DMS 273 (cell line): Measurements from ENCODE around the gene SYCN.
"Not testable (repeated sequence)": the region's sequence is repeated elsewhere in the genome, so short reads cannot be mapped to it uniquely, and the experiment has no call there.

Experiments used
- DNase-seq: peaks from one replicate; lab custom pipeline; 2025; ENCODE audit not compliant: unreplicated experiment; lab: John Stamatoyannopoulos, UW

SYCN gene

DNA sequence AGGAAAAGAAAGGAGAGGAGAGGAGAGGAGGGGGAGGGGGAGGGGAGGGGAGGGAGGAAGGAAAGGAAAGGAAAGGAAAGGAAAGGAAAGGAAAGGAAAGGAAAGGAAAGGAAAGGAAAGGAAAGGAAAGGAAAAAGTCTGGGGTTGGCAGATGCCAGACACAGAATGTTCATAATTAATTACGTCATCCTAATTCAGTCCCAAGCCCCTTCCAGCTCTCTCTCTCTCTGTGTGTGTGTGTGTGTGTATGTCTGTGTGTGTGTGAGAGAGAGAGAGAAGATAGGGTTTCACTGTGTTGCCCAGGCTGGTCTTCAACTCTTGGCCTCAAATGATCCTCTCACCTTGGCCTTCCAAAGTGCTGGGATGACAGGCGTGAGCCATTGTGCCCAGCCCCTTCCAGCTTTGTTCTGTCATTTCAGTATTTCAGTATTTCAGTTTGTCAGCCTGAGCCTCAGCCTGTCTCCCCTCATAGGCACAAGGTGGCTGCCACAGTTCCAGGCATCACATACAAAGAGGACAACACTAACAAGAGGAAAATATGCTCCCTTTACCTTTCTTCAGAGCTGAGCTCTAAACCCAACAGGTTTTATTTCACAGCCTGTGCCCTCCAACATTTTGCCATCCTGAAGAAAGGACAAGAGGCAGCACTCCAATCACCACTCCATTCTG, 26.2 kb upstream of the SYCN start:
- no peak for DNase-seq

DNA sequence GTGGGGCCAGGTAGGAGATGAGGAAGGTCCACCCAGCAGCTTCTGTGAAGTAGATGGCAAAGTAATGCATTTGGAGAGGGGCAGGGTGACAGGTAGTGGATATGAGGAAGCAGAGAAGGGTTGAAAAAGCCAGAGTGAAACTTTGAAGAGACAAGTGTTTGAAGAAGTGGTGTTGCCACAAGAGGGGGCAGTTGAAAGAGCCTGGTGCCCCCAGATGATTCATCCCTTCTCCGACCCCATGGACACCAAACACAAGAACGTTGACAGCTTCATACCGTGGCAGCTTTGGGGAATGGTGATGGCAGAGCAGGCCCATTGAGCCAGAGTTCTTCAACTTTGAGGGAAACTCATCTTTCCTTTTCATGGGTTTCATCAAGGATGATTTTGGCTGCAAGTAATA, 20.8 kb upstream of the SYCN start:
- peak; percentile 43 for DNase-seq

DNA sequence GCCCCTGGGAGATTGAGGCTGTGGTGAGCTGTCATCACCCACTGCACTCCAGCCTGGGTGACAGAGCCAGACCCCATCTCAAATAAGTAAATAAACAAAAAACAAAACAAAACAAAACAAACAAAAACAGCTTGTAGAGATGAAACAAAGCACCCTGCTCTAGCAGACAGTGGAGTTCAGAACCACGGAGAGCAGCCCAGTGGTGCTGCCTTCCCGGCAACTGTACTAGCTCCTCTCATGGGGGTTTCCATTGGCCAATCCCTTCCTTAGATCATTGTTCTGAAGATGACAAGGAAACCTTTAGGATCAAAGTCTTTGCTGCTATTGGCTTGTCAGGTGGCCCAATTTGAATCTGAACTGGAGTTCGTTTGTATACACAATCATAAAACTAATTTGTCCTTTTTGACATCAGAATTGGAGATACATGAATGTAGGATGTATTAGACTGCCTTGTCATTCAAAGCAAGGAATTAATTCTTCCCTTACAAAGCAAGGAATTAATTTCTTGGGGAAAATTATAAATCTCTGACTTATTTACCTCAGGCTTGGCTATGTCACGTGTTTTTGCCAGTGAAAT, 19.7 kb upstream of the SYCN start:
- DNase-seq = peak; percentile 45

DNA sequence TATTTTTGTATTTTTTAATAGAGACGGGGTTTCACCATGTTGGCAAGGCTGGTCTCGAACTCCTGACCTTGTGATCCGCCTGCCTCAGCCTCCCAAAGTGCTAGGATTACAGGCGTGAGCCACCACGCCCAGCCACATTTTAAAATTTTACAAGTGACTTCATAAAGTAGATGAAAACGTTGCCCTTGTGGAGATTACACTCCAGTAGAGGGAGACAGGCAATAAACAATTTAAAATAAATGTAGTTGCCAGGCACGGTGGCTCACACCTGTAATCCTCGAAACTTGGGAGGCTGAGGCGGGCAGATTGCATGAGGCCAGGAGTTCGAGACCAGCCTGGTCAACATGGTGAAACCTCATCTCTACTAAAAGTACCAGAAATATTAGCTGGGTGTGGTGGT, 15.0 kb upstream of the SYCN start:
- DNase-seq = peak; percentile 32

DNA sequence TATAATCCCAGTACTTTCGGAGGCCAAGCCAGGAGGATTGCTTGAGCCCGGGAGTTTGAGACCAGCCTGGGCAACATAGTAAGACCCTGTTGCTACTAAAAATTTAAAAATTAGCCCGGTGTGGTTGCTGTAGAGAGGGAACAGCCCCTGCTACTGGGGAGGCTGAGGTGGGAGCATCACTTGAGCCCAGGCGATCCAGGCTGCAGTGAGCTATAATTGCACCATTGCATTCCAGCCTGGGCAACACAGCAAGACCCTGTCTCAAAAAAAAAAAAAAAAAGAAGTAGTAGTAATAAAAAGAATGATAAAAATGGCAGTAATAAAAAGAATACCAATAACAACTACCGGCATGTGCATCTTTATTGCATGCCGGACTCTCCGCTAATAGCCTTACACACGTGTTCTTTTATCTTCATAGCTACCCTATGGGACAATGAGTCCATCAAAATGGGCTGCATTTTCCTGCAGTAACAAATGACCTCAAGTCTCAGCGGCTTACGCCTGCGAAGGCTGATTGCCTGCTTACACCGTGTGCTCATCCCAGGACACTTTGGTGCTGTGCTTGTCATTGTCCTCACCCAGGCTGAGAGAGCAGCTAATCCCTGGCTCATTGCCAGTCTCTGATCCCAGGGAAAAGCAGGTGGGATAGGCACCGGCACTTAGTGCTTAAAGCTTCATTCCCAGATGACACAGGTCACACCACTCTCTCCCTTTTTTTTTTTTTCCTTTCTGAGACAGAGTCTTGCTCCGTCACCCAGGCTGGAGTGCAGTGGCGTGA, 14.4 kb upstream of the SYCN start:
- no peak for DNase-seq

DNA sequence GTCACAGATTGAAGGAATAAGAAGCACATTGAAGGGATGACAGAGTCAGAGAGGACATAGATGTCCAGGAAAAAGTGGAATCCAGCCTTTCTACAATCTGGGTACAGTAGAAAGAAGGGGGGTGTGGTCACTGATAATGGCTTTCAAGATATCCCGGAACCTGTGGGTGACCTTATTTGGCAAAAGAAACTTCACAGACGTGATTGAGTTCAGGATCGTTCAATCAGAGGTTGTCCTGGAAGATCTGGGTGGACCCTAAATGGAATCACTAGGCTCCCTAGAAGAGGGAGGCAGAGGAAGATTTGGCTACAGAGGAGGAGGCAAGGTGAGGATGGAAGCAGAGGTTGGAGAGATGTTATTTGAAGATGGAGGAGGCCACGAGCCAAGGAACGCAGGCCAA, 13.0 kb upstream of the SYCN start:
- no peak for DNase-seq

DNA sequence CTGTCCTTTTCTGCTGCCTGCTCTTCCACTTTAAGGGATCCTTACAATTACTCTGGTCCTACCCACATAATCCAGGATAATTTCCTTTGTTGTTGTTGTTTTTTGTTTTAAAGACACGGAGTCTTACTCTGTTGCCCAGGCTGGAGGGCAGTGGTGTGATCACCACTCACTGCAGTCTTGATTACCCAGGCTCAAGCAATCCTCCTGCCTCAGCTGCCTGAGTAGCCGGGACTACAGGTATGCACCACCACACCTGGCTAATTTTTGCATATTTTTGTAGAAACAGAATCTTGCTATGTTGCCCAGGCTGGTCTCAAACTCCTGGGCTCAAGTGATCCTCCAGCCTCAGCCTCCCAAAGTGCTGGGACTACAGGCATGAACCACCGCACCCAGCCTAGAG, 11.3 kb upstream of the SYCN start:
- DNase-seq = not testable (repeated sequence)

DNA sequence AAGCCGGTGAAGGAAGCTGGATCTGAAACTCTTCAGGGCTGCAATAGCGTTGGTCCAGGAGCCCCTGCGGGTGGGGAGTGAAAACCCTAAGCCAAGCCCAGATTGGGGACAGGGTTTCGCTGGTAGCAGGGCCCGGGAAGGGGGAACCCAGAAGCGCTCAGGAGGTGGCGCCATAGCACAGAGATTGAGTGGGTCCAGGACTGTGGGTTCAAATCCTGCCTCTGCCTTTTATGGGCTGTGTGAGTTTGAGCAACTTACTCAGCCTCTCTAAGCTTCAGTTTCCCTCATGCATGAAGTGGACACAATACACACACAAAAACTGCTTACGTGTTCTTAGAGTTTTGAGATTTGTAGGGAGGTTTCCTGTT, 8.3 kb upstream of the SYCN start:
- peak; percentile 68 for DNase-seq

DNA sequence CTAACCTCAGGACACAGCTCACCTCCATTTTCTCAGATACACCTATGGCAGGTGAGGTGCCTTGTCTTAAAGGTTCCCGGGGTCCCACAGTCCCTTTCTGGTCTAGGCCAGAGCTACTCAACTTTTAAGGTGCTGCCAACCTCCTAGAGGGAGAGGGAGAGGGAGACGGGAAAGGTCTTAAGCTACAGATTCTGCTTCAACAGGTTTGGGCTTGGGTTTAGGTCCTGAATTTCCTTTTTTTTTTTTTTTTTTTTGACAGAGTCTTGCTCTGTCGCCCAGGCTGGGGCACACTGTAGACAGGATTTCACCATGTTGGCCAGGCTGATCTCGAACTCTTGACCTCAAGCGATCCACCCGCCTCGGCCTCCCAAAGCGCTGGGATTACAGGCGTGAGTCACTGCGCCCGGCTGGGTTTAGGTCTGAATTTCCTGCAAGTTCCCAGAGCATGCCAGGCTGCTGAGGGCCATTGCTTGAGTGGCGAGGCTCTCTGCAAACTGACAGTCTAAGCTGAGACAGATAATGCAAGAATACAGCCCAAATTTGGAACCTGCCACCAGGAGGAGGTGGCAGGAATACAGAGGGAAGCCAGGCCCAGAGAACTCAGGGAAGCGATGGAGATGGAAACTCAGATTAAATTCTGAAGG, 7.8 kb upstream of the SYCN start:
- DNase-seq = no peak

DNA sequence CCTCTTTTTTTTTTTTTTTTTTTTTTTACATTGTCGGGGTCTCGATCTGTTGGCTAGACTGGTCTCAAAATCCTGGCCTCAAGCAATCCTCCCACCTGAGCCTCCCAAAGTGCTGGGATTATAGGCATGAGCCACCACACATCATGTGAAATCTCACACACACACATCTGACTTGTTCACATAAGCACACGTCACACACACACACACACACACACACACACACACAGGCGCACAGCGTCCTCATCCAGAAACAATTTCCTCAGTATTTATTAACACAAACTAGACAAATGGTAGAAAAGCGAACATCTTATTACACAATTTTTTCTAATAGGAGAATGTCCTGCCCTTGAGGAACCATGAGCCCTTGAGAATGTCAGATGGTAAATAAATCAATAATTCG, 5.1 kb upstream of the SYCN start:
- no peak for DNase-seq

DNA sequence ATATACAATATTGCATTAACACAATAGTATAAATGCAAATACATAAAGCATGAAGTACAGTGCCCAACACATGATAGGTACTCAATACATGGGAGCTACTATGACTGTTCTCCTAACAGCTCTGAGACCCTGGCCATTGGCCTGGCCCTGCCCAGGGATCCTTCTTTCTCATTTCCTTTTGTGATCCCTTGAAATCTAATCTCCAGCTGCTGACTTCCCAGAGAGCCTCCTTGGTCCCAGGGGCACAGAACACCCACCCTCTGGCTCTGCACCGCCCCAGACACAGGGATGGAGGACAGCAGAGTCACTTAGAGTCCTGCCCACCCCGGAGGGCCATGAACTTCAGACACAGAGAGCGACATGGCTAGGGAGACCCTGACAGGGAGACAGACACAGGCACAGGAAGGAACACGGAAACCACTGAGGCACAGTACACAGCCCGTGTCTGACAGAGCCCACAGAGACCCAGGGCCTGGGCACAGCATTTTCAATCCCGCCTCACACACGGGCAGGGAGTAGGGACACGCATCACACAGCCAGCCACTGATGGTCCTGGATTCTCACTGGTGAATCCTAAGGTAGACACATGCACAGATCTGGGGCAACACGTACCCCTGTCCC, 4.2 kb upstream of the SYCN start:
- no peak for DNase-seq

DNA sequence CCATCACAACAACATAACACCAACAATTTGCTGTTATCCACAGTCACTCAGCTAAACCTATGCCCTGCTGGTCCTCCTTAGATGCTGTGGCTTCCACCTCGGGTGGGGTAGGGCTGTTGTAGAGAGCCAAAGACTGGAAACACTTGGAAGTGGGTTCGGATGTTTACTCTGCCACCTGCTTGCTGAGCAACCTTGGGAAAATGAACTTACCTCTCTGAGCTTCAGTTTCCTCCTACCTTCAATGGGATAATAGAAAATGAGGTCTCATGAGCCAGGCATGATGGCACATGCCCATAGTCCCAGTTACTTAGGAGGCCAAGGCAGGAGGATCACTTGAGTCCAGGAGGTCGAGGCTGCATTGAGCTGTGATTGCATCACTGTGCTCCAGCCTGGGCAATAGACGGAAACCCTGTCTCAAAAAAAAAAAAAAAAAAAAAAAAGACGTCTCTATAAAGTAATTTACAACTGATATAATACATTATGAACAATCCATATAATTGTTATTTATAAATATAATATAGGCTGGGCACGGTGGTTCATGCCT, 3.3 kb upstream of the SYCN start:
- DNase-seq = no peak

DNA sequence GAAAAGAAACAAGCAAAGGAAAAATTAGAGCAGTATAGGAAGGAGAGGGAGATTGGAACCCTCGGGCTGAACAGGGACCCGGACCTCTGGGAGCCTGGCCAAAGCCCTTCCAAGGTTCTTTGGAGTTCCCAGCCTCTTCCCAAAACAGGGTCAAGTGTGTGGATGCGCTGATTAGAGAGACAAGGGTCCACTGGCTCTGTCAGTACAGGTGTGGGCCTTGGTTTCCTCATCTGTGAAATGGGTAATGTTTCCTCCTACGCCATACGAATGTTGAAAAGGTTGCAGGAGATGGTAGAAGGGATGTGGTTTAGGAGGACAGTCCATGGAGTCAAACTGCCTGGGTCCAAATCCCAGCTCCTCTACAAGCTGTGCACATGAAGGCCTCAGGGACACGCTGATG, 2.1 kb upstream of the SYCN start:
- DNase-seq = no peak

DNA sequence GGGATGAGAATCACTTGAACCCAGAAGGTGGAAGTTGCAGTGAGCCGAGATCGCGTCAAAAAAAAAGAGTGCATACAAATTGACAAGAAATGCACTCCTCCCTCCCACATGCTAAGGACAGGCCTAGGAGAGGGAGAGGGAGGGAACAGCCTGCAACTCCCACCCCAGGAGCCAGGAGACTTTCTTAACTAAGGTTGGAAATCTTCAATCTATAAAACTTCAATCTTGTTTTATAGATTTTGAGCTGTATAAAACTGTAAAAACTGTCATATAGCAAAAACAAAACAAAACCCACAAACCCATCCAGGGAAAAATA, 1.3 kb upstream of the SYCN start:
- no peak for DNase-seq

DNA sequence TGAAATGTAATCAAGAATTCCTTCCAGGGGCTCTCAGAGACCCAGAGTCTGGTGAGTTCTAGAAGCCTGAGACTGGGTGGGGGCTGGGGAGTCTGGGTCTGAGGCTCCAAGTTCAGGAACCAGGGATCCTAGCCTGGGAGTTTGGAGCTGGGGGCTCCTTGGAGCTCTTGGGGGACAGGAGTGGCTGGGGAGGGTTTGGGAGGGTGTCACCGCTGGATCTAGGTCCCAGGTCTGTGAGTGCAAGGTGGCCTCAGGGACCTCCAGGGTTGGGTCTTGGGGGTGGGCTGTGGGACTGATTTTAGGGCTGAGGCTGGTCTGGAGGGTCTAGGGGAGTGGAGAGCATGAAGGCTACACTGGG, 1.1 kb downstream of the SYCN start:
- DNase-seq = no peak

DNA sequence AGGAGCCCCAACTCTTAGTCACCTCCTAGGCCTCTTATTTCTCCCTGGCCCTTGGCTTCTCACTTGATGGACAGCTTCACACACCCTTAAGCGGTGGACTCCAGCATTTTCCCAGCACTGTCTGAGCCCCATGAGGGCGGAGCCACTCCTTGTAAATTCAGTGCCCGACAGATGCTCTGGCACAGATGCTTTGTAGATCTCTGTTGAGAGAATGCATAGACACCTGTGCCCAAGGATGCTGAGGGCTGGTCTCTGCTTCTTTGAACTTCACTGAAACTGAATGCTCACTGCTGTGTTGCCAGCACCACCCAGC, 3.3 kb downstream of the SYCN start:
- DNase-seq = peak; percentile 82

DNA sequence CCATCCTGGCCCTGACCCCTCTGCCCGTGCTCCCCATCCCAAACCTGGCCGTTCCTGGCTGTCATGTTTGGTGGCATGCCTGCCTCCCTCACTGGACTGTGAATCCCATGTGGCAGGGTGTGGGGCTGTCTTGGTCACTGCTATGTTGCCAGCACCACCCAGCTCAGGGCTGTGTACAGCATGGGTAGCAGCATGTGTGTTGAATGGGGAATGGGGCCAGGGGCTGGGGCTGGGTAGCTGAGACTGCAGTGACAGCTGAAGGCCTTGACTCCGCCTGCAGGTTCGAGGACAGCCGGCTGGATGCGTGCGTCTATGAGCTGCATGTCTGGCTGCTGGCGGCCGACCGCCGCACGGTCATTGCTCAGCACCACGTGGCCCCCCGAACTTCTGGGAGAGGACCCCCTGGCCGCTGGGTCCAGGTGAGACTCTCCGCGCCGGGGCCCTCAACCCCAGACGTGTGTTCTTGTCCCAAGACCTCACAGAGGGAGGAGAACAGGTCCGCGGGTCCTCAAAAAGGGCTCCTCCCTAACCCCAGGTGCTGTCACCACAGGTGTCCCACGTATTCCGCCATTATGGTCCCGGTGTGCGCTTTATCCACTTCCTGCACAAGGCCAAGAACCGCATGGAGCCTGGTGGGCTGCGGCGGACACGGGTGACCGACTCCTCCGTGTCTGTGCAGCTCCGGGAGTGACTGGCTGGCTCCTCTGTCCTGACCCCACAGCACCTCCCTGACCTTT, 3.8 kb downstream of the SYCN start:
- no peak for DNase-seq

DNA sequence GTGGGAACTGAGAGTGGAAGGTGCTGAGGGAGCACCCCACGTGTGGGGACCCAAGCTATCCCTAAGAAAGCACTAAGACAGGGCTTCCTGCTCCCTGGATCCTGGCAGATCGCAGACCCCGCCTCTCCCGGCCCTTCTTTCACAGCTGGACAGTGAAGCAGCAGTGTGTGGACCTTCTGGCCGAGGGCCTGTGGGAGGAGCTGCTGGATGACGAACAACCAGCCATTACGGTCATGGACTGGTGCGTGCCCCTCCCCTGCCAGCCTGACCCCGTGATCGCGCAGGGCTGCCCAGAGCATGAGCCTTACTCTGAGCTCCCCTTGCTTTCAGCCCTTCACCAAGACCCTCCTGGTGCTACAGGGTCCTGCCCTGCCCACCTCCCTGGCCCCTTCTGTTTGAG, 5.0 kb downstream of the SYCN start:
- DNase-seq = no peak

DNA sequence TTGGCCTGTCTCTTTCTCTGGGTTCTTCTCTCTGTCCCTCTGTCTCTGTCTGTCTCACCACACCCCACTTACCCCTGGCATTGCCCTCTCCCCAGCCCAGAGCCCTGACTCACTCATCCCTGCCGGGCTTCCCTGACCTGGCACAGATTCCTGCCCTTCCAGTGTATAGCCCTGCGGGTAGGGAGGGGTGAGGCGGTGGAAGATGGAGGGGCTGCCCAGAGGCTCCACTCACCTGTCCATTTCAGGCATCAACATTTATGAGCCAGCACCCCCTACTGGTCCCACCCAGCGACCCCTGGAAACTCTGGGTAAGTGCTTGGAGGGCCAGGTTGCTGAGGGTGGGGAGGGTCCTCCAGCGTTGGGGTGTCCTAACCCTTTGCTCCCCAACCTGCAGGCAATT, 6.3 kb downstream of the SYCN start:
- DNase-seq = no peak

DNA sequence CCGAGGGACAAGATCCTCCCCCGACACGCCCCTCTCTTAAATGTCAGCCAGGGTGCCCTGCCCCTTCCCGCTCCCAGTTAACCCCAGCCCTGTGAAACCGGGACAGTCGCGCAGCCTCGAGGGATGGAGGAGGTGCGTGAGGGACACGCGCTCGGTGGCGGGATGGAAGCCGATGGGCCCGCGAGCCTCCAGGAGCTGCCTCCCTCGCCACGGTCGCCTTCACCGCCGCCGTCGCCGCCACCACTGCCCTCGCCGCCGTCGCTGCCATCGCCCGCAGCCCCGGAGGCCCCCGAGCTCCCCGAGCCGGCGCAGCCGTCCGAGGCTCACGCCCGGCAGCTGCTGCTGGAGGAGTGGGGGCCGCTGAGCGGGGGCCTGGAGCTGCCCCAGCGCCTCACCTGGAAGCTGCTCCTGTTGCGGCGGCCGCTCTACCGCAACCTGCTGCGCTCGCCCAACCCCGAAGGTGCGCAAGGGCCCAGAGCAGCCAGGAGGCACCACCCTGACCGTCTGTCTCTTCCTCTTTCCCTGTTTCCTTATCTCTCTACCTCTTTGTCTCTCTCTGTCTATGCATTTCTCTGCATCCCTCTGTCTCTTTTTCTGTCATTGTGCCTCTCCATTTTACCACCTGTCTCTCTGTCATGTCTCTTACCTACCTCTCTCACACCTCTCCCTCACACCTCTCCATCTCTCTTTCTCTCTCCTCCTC, 7.1 kb downstream of the SYCN start, which contains the start of gene NCCRP1:
NCCRP1 (plus strand) TSS at position 105 of the 703 bp plus-strand sequence; CDS start at position 124, 19 bp downstream.
- DNase-seq = peak; percentile 50
